HG03565 (cell line): ENCODE measurements around the gene PADI2.

Source experiments
- ATAC-seq: cut with Tn5 transposase; IDR thresholded peaks from one replicate; pipeline ENCODE4 v1.9.1; 2021; ENCODE audit warnings: mild to moderate bottlenecking, moderate library complexity; ENCODE audit not compliant: unreplicated experiment

PADI2 gene

DNA sequence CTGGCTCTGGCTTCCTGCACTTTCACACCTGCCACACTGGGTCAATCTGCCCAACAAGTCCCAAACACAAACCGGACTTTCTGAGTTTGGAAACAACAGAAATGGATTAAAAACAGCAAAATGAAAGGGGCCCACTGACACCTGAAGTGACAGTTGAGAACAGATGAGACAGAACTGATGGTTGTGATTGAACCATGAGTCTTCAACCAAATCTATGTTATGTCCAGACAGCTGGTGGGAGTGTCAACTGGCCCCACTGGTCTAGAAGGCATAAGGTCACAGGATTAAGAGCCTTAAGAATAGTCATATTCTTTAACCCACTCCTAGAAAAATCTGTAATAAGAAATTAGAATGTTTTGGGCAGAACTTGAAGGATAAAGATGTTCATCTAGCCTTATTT is 94.5 kb downstream of the PADI2 start:
- ATAC-seq = no peak

DNA sequence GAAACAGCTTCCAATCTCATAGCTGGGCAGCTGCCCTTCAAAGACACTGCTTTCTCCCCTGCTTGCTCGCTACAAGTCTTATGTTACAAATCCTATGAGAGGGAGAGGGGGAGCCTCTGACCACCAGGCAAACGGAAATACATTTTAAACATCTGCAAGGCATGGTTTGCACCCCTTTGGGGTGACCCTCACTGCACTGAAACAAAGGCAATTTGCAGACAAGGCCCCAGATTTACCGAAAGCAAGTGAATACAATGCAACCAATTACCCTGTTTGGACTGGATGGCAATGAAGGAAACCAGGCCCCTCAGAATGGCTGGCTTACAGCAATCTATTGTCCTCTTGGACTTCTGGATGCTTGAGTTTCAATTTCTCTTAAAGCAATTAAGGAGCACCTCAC is 95.7 kb downstream of the PADI2 start:
- ATAC-seq = no peak

- no peak for ATAC-seq
Measured at GRCh38 chr1:17023102-17023501, 96.1 kb downstream of the PADI2 start.

DNA sequence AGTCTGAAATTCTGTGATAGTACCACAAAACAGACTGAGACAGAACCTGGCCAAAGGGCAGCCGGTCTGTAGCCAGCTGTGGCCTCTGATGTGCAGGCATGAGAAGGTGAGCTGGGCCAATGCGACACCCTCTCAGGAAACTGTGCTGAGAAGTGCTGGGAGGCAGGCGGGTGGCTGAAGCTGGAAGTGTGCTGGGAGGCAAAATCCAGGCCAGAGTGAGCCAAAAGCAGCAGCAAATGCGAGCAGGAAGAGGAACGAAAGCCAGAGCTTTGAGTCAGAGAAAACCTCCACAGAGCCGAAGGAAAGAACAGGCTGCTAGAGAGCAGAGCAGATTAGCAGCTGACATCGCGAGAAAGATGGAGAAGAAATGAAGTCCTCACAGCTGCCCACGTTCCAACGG is 97.4 kb downstream of the PADI2 start:
- no peak for ATAC-seq

GRCh38 chr1:17020502-17020901 is 98.7 kb downstream of the PADI2 start:
- ATAC-seq = no peak

GRCh38 chr1:17018849-17019248 is 100.4 kb downstream of the PADI2 start:
- no peak for ATAC-seq

GRCh38 chr1:17017435-17017834 is 101.8 kb downstream of the PADI2 start:
- no peak for ATAC-seq
